GM18507 (cell line): ENCODE results near the gene MED12L.

ENCODE experiments used
- DNase-seq: peaks from one replicate; pipeline ENCODE4 v3.0.0; 2011; ENCODE audit warnings: low read depth; ENCODE audit not compliant: insufficient read length; ENCODE audit errors: extremely low spot score
- FAIRE-seq: peaks from 2 replicates; lab custom pipeline; 2011; peaks lifted over from hg19 to GRCh38; lab: Jason Lieb, UNC

The MED12L gene

GRCh38 chr3:151306168-151306810 lies 220.8 kb downstream of the MED12L start:
- DNase-seq (no peak), FAIRE-seq (no peak)

DNA sequence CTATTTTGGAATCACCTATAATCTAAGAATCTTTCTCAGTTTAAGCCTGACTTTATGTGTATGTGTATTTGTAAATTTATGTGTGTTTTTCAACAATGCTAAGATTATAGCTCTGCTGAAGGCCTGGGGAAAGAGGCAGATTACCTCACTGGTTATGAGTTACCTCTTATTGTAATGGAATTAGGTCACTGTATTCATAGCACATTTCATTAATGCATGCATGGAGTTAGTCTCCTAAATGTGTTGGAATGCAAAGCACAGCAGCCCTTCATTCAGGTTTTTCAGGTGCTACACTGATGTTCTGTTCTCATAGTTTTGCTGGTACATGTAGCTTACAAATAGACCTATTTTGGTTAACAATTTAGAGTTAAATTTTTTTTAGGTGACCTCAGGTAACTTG lies 221.7 kb downstream of the MED12L start:
- DNase-seq, result no peak
- no peak for FAIRE-seq

GRCh38 chr3:151307583-151308488 lies 222.4 kb downstream of the MED12L start:
- DNase-seq (no peak), FAIRE-seq (no peak)

DNA sequence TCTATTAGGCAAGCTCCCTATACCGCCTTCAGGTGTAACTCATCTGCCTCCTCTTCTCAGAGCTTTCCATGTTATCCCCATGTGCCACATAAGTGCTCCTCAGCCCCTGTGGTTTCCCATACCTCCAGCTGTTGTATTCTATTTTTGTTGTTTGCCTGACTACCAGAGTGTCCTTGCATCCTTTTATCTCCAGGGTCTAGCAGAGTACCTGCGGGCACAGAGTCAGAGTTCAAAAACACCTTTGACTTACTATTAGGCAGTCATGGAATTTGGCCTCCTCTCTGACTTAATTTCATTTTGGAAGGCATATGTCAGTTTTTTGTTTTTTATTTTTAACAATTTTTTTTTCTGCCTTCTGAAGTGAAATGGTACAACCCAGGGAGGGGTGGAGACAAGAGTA lies 224.1 kb downstream of the MED12L start:
- no peak for DNase-seq
- no peak for FAIRE-seq

- no peak for DNase-seq
- FAIRE-seq, result no peak
These were observed 227.5 kb downstream of the MED12L start for GRCh38 chr3:151312972-151313371.

DNA sequence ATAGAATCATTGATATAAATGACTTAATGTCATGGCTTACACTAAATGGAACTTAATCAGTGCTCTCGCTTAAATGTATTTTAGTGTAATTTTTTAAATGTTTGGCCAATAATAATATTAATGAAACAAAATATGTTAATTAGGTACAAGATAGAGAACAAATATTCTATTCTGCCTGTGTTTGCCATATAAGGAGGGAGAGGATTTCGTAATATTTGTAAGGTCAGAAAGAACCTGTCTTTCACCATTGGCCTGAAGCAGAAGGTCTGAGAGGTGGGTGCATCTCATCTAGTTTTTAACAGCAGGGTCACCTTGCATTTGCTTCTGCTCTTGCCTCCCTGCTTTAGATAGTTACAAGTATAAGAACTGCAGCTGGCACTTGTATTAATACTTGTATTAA lies 228.7 kb downstream of the MED12L start:
- no peak for FAIRE-seq

DNA sequence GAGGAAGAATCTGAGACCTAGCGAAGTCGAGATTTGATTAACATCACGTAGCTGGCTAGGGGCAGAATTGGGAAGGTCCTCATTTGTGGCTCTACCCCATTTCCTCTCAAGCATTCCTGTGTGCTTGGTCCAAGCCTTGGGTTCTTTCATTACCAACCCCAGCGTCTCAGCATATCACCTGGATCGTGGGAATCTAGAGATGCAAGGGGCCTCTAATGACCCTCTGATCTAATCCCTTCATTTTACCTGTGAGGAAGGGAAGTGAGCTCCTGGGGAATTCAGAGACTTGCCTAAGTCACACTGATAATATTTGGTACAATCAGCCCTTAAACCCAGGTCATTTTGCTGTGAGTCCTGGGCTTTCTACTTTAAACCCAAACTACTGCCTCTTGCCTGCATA lies 229.1 kb downstream of the MED12L start:
- FAIRE-seq (no peak), DNase-seq (no peak)

More for the DNA sequence above, 228.7 kb downstream of the MED12L start:
- no peak for DNase-seq

DNA sequence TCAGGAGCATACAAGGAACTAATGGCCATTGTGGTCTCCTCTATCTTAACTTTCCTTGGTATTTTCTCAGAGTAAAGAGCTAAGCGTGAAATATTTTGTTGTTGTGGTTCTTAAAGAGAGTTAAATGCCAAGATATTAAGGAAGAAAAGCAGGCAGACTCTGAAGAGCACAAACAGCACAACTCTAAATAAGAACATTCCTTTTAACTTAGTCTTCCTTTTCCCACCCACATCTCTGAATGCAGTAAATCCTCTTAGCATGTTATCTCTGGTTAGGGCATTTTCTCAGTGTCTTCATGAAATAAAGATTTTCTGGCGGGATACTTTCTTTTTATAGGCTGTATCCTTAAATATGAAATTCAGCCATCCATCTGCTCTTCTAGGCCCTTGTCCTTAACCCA lies 229.7 kb downstream of the MED12L start:
- FAIRE-seq, result no peak
- DNase-seq, result no peak

DNA sequence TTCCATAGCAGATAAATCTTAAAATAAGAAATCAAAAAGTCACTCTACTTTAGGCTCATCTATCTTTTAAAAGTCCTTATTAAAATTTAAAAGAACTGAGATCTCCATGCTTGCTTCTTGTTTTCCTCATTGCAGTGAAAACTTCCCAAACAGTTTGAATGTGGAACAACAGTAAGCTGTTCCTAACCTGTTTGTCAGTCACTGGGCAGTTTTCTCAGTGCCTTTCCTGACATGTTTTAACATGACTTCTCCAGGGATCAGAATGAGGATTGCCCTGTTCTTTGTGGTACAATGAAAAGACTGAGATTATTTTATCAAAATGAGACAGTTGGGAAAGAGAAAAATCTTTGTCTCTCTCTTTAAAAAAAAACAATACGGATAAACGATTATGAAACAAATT lies 230.4 kb downstream of the MED12L start:
- no peak for DNase-seq
- no peak for FAIRE-seq

DNA sequence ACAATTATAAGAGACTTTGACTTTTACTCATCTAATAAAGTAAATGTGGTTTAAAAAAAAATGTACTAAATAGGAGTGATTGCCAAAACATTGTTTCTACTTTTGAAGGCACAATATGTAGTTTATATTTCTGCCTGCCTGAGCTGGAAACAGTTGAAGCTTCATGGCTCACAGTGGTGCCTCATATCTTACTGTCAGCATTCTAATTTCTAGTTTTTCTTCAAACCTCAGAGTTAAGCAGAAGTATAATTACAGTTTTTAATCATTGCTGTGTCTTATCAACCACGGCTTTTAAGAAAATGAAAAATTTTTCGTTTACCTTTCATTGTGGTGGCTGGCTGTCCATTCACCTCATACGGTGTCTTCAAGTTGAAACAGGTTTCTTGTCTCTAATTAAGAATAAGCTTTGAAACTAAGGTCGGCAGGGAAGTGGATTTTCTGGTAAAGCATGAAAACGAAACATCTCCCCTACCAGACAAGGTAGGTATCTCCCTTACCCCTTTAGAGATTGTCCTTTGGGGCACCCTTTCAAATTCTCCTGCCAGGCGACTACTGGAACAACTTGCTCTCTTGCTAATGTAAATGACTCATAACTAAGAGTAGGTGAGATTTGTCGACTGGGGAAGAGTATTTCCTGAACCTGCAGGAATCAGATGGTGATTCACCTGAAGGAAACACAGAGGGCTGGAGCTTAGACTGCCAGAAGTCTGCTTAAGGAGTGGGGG lies 231.0 kb downstream of the MED12L start, which contains the start of gene GPR87:
Gene GPR87, minus strand, starts transcription at position 554 of the 725 bp plus-strand sequence. CDS start 16,720 bp downstream, outside the sequence.
- peak; percentile 36 for FAIRE-seq
- DNase-seq, result no peak

DNA sequence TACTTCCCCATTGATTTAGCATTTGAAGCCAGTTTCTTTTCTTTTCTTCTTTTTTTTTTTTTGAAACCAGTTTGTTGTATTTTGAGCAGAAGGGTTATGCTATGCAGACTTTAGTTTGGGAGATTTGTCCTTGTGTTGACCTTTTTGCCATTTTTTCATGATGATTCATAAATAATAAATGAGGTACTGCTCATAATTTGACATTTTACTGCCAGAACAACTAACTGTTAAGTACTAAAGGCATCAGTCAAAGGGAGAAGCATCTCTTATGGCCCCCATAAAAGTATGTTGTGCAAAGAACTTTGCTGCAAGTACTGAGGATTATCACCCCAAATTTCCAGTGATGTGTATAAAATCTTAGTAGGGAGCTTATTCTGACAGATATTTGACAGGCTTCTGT lies 232.8 kb downstream of the MED12L start:
- FAIRE-seq (no peak), DNase-seq (no peak)

GRCh38 chr3:151318991-151319390 lies 233.5 kb downstream of the MED12L start:
- no peak for FAIRE-seq
- DNase-seq, result no peak

- DNase-seq (no peak), FAIRE-seq (no peak)
These were observed 234.2 kb downstream of the MED12L start for GRCh38 chr3:151319628-151320027.

- DNase-seq, result no peak
- no peak for FAIRE-seq
These were observed 234.7 kb downstream of the MED12L start for GRCh38 chr3:151320131-151320530.

- FAIRE-seq (no peak), DNase-seq (no peak)
These were observed 236.1 kb downstream of the MED12L start for GRCh38 chr3:151321526-151321925.

- DNase-seq (no peak), FAIRE-seq (no peak)
These were observed 237.0 kb downstream of the MED12L start for GRCh38 chr3:151322511-151322910.

DNA sequence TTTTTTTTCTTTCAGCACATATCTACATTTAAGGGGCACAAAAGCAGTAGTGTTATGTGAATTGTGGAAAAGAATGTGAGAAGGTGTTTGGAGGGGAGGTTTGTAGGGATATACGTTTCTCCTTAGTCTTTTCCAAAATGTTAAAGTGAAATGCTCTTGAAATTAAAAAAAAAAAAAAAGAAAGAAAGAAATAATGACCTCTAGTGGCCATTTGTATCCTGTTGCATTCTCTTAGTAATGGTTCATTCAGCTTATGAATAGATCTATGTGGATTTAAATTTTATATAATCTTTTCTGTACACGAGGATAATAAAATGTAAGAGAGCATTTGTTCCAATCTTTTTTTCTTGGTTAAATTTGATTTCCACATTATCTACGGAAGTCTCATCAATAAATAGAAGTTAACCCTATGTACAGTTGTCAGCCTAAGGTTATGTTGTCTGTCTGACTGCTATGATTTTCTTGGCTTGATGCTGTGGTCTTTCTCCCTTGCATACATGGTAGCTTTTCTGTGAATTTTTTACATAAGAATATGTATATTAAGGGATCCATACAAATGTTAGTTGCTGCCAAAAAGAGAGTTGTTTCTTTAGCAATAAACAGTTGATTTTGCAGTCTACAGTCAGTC lies 242.2 kb downstream of the MED12L start:
- DNase-seq (no peak), FAIRE-seq (no peak)

GRCh38 chr3:151328298-151328995 lies 243.0 kb downstream of the MED12L start:
- FAIRE-seq (no peak), DNase-seq (no peak)

DNA sequence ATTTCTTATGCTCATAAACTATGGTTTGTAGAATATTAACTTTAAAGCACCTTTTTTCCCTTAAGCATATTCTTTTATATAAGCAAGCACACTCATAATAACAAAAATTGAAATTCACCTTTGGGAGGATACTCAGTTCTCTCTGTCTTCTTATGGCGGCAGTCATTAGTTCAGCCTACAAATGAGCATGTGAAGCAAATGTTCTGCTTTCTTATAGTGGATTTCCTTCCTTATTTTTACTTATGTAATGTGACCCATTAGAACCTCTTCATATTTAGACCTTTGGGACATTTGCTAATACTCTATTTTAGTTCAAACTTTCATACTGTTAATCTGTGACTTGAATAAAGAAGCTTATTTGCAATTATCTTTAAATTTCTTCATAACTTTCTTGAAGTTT lies 243.9 kb downstream of the MED12L start, which contains the start of gene P2RY13:
Gene P2RY13, minus strand, starts transcription at position 187 of the 400 bp plus-strand sequence. Its CDS starts 21 bp downstream, at position 166.
- FAIRE-seq, result no peak
- no peak for DNase-seq
